H1 (cell line): ENCODE measurements around the gene MFN1. TPM values are rescaled to one million over a fixed set of nuclear protein-coding genes. Genes with fewer than 3 reads are reported as not detected.

Experiments
- CTCF ChIA-PET: fragments of 300-600 bp; sonication (Branson Sonifier 250); formaldehyde crosslinking; loops from one replicate; lab custom pipeline; 2021; ENCODE audit not compliant: partially characterized antibody; lab: Charles Lee
- POLR2A ChIA-PET: fragments of 300-600 bp; sonication (Branson Sonifier 250); formaldehyde crosslinking; loops from one replicate; lab custom pipeline; 2021; ENCODE audit warnings: inconsistent platforms; ENCODE audit not compliant: partially characterized antibody; lab: Charles Lee
- DNase-seq, 2 experiments: peaks; one replicate each; pipeline versions ENCODE4 v3.0.0 to v3.0.0-alpha.2; 2010 to 2022; ENCODE audit warnings: low spot score in 2 of 2, low read depth in 1 of 2, mixed read lengths in 1 of 2
- FAIRE-seq: peaks from 2 replicates; lab custom pipeline; 2011; peaks lifted over from hg19 to GRCh38; lab: Jason Lieb, UNC
- H2AFZ ChIP-seq: 2 replicates; pipeline ENCODE4 v1.8.1; 2012; ENCODE audit warnings: low read length, inconsistent platforms
- H2AK5ac ChIP-seq: 2 replicates; pipeline ENCODE4 v1.6.1; 2013; ENCODE audit warnings: low read depth, low read length
- H2BK120ac ChIP-seq: replicated peaks from 2 replicates; pipeline ENCODE3; 2013; ENCODE audit warnings: low read depth, low read length, inconsistent platforms
- H2BK12ac ChIP-seq: 2 replicates; pipeline ENCODE4 v1.6.1; 2013; ENCODE audit warnings: low read depth, low read length
- H2BK15ac ChIP-seq: 2 replicates; pipeline ENCODE4 v1.6.1; 2013; ENCODE audit warnings: low read length
- H2BK20ac ChIP-seq: 2 replicates; pipeline ENCODE4 v1.6.1; 2013; ENCODE audit warnings: low read length
- H2BK5ac ChIP-seq: 2 replicates; pipeline ENCODE4 v1.6.1; 2013; ENCODE audit warnings: low read depth, low read length
- H3K14ac ChIP-seq: 2 replicates; pipeline ENCODE4 v1.6.1; 2013; ENCODE audit warnings: inconsistent platforms; ENCODE audit not compliant: insufficient read length
- H3K18ac ChIP-seq: 2 replicates; pipeline ENCODE4 v1.6.1; 2013; ENCODE audit warnings: low read length; ENCODE audit errors: extremely low read depth
- H3K23ac ChIP-seq: 2 replicates; pipeline ENCODE4 v1.6.1; 2013; ENCODE audit warnings: inconsistent platforms; ENCODE audit not compliant: insufficient read length
- H3K23me2 ChIP-seq: 2 replicates; pipeline ENCODE4 v1.6.1; 2013; ENCODE audit warnings: low read depth, low read length
- H3K27ac ChIP-seq: 2 replicates; pipeline ENCODE4 v1.6.1; 2011; ENCODE audit warnings: low read depth, low read length, inconsistent platforms
- H3K27me3 ChIP-seq, 4 experiments: replicated peaks in 1 of 4; 1 replicate in 1 of 4; 2 replicates in 3 of 4; pipeline versions ENCODE4 v1.6.1 to v1.8.1; 2011 to 2013; ENCODE audit warnings: low read length in 3 of 4, mild to moderate bottlenecking in 3 of 4, inconsistent platforms in 2 of 4, mixed read lengths in 2 of 4, moderate library complexity in 1 of 4; ENCODE audit not compliant: control insufficient read depth in 3 of 4, insufficient read depth in 3 of 4; ENCODE audit errors: extremely low read depth in 1 of 4
- H3K36me3 ChIP-seq, 4 experiments: 2 replicates each; pipeline versions ENCODE4 v1.6.1 to v1.8.1; 2011 to 2013; ENCODE audit warnings: mild to moderate bottlenecking in 4 of 4, low read length in 3 of 4, moderate library complexity in 2 of 4, control low read depth in 1 of 4, inconsistent platforms in 1 of 4; ENCODE audit not compliant: insufficient read depth in 4 of 4, control insufficient read depth in 2 of 4
- H3K4ac ChIP-seq: replicated peaks from 2 replicates; pipeline ENCODE3; 2013; ENCODE audit warnings: low read length, low read depth, mixed read lengths, inconsistent platforms; ENCODE audit not compliant: insufficient read length
- H3K4me1 ChIP-seq, 4 experiments: replicated peaks in 1 of 4; 1 replicate in 1 of 4; 2 replicates in 3 of 4; pipeline versions ENCODE4 v1.6.1 to v1.8.1; 2011 to 2013; ENCODE audit warnings: low read length in 3 of 4, inconsistent platforms in 2 of 4, mixed read lengths in 1 of 4; ENCODE audit not compliant: insufficient read depth in 4 of 4, control insufficient read depth in 3 of 4
- H3K4me2 ChIP-seq, 2 experiments: 2 replicates each; pipeline versions ENCODE4 v1.6.1 to v1.8.1; 2011 to 2013; ENCODE audit warnings: low read depth in 2 of 2, low read length in 2 of 2, control low read depth in 1 of 2, inconsistent platforms in 1 of 2, mild to moderate bottlenecking in 1 of 2; ENCODE audit not compliant: insufficient read depth in 1 of 2
- H3K4me3 ChIP-seq, 4 experiments: fragments of 200-600, 300-600 bp in 1 of 4; sonication (generic), shearing (Covaris generic), sonication (Bioruptor Twin) in 1 of 4; 2 replicates each; pipeline versions ENCODE4 v1.5.1 to v1.8.1; 2011 to 2016; ENCODE audit warnings: low read length in 4 of 4, low read depth in 3 of 4, control low read depth in 2 of 4, inconsistent platforms in 2 of 4, mild to moderate bottlenecking in 2 of 4, mixed read lengths in 1 of 4, moderate library complexity in 1 of 4; ENCODE audit not compliant: insufficient read depth in 2 of 4; ENCODE audit errors: extremely low read depth in 1 of 4
- H3K56ac ChIP-seq: replicated peaks from 2 replicates; pipeline ENCODE3; 2013; ENCODE audit warnings: low read depth, mild to moderate bottlenecking, mixed read lengths, low read length, inconsistent platforms; ENCODE audit not compliant: insufficient read length
- H3K79me1 ChIP-seq: 2 replicates; pipeline ENCODE4 v1.6.1; 2013; ENCODE audit warnings: low read depth, low read length, control low read depth
- H3K79me2 ChIP-seq, 2 experiments: 2 replicates each; pipeline versions ENCODE4 v1.6.1 to v1.8.1; 2012 to 2013; ENCODE audit warnings: low read length in 2 of 2, mild to moderate bottlenecking in 2 of 2, inconsistent platforms in 1 of 2; ENCODE audit not compliant: insufficient read depth in 2 of 2, control insufficient read depth in 1 of 2
- H3K9ac ChIP-seq, 4 experiments: replicated peaks in 1 of 4; 1 replicate in 1 of 4; 2 replicates in 3 of 4; pipeline versions ENCODE4 v1.6.1 to v1.8.1; 2011 to 2013; ENCODE audit warnings: low read depth in 3 of 4, low read length in 3 of 4, control low read depth in 2 of 4, mild to moderate bottlenecking in 2 of 4, moderate library complexity in 2 of 4, inconsistent platforms in 1 of 4; ENCODE audit errors: extremely low read depth in 1 of 4
- H3K9me3 ChIP-seq, 2 experiments: 2 replicates each; pipeline versions ENCODE4 v1.6.1 to v1.8.1; 2012 to 2013; ENCODE audit warnings: mild to moderate bottlenecking in 2 of 2, moderate library complexity in 2 of 2, control low read depth in 1 of 2, inconsistent platforms in 1 of 2, low read depth in 1 of 2, low read length in 1 of 2, mixed read lengths in 1 of 2; ENCODE audit not compliant: insufficient read depth in 2 of 2
- H4K20me1 ChIP-seq, 2 experiments: replicated peaks in 1 of 2; 2 replicates each; pipeline versions ENCODE3 to v1.8.1; 2011 to 2013; ENCODE audit warnings: inconsistent platforms in 2 of 2, low read length in 2 of 2, mild to moderate bottlenecking in 1 of 2; ENCODE audit not compliant: insufficient read depth in 2 of 2, control insufficient read depth in 1 of 2
- H4K5ac ChIP-seq: 2 replicates; pipeline ENCODE4 v1.6.1; 2013; ENCODE audit warnings: low read length, low read depth, mixed read lengths, inconsistent platforms; ENCODE audit not compliant: insufficient read length
- H4K8ac ChIP-seq: 2 replicates; pipeline ENCODE4 v1.8.0; 2013; ENCODE audit warnings: mild to moderate bottlenecking, moderate library complexity, low read length, inconsistent platforms; ENCODE audit not compliant: insufficient read depth; ENCODE audit errors: extremely low read depth
- H4K91ac ChIP-seq: replicated peaks from 2 replicates; pipeline ENCODE3; 2013; ENCODE audit warnings: low read length, mixed read lengths, inconsistent platforms; ENCODE audit not compliant: insufficient read length
- ATF2 ChIP-seq: IDR thresholded peaks from 2 replicates; pipeline ENCODE4 v1.6.1; 2012; ENCODE audit warnings: low read length, inconsistent platforms
- BACH1 ChIP-seq: IDR thresholded peaks from 2 replicates; pipeline ENCODE4 v1.6.1; 2012; ENCODE audit warnings: low read length, improper control_type of control experiment
- BCL11A ChIP-seq, 2 experiments: IDR thresholded peaks; one replicate each; pipeline ENCODE4 v1.6.1; 2011; ENCODE audit warnings: low read depth in 2 of 2, low read length in 2 of 2, mild to moderate bottlenecking in 2 of 2
- BRCA1 ChIP-seq: IDR thresholded peaks from 2 replicates; pipeline ENCODE4 v1.6.1; 2012; ENCODE audit warnings: low read depth, low read length, improper control_type of control experiment
- CREB1 ChIP-seq: IDR thresholded peaks from 2 replicates; pipeline ENCODE4 v1.6.1; 2012; ENCODE audit warnings: inconsistent platforms
- GTF2F1 ChIP-seq: IDR thresholded peaks from 2 replicates; pipeline ENCODE4 v1.6.1; 2012; ENCODE audit warnings: low read depth, low read length, improper control_type of control experiment, borderline replicate concordance
- HDAC6 ChIP-seq: IDR thresholded peaks from one replicate; pipeline ENCODE4 v1.7.1; 2012; ENCODE audit warnings: low read depth, mild to moderate bottlenecking, inconsistent platforms, low read length, moderate library complexity
- JUN ChIP-seq: IDR thresholded peaks from 2 replicates; pipeline ENCODE4 v1.6.1; 2011; ENCODE audit warnings: low read depth, mild to moderate bottlenecking, improper control_type of control experiment, low read length
- KDM1A ChIP-seq: fragments of 200-600, 300-600 bp; sonication (generic); IDR thresholded peaks from 2 replicates; pipeline ENCODE4 v1.7.1; 2016; ENCODE audit warnings: mild to moderate bottlenecking, low read length, borderline replicate concordance
- POLR2A ChIP-seq, 2 experiments: IDR thresholded peaks; 1 replicate in 1 of 2; 2 replicates in 1 of 2; pipeline ENCODE4 v1.6.1; 2011; ENCODE audit warnings: low read depth in 2 of 2, low read length in 2 of 2, mild to moderate bottlenecking in 2 of 2; ENCODE audit errors: control extremely low read depth in 1 of 2
- SIN3A ChIP-seq, 2 experiments: IDR thresholded peaks in 1 of 2; conservative IDR thresholded peaks in 1 of 2; 2 replicates each; pipeline ENCODE4 v1.6.1; 2011 to 2012; ENCODE audit warnings: low read length in 2 of 2, improper control_type of control experiment in 1 of 2, low read depth in 1 of 2, mild to moderate bottlenecking in 1 of 2
- USF2 ChIP-seq: IDR thresholded peaks from 2 replicates; pipeline ENCODE4 v1.6.1; 2011; ENCODE audit warnings: low read length, improper control_type of control experiment
- polyA plus RNA-seq, 7 experiments: library from polyadenylated mRNA; depleted of rRNA in 3 of 7; stranded (reverse) in 5 of 7; unstranded in 2 of 7; fragments of >200 nt in 5 of 7; fragments of 200-250 nt in 2 of 7; gene quantifications; 1 replicate in 5 of 7; 2 replicates in 1 of 7; 4 replicates in 1 of 7; pipeline versions ENCODE4 v1.2.1 to v1.2.3, GENCODE V29; 2011 to 2013; ENCODE audit warnings: missing spikeins in 2 of 7, mixed read lengths in 2 of 7
- total RNA-seq: library from RNA; stranded (reverse); fragmentation: NEBNext Ultra II Directional; extraction: Animal tissue kit (Norgen Biotek cat#: 25700); gene quantifications from 2 replicates; pipeline ENCODE4 v1.2.1, GENCODE V29; 2021

MFN1 gene
- total and polyA plus RNA-seq, 2 of the 8 experiments (the other 6 are each of a cell fraction or from before 2014, with no cell fraction given): 9.1 to 35.6 TPM

- Histone ChIP-seq H2BK12ac (no peak overlapping the region), H3K27ac (no peak overlapping the region), H3K4me1 (no peaks in the 10 kb centered on the region), H4K91ac (no peak overlapping the region), H4K5ac (no peak overlapping the region), H3K14ac (no peak overlapping the region), H3K36me3 (no peaks in the 10 kb centered on the region), H3K9ac (no peak overlapping the region), H3K27me3 (no peaks in the 10 kb centered on the region), H4K8ac (no peak overlapping the region), H2AK5ac (no peak overlapping the region), H3K9me3 (no peaks in the 10 kb centered on the region), H3K56ac (no peak overlapping the region), H3K23ac (no peak overlapping the region), H3K79me1 (no peaks in the 10 kb centered on the region), H3K23me2 (no peaks in the 10 kb centered on the region), H3K4me3 (no peak overlapping the region), H3K4ac (no peak overlapping the region), H2BK15ac (no peak overlapping the region), H3K4me2 (no peak overlapping the region), H2AFZ (no peak overlapping the region), H3K79me2 (no peaks in the 10 kb centered on the region), H2BK5ac (no peak overlapping the region), H2BK20ac (no peak overlapping the region), H3K18ac (no peak overlapping the region), H4K20me1 (no peaks in the 10 kb centered on the region), H2BK120ac (no peak overlapping the region)
- FAIRE-seq (no peak), DNase-seq (no peak)
- POLR2A ChIA-PET: no interaction called here
- CTCF ChIA-PET: interaction anchor here (1.4 kb wide), 1 partner anchor 14 kb away, joined by 5 read pairs; no protein-coding TSS in a partner anchor
- TF ChIP-seq CREB1 (no peak), BCL11A (IDR thresholded peaks at IDR 0.05; ENCODE audit: low read depth in 2 of 2, low read length in 2 of 2) (no peak), GTF2F1 (no peak), USF2 (no peak), HDAC6 (no peak), ATF2 (no peak), JUN (no peak), KDM1A (no peak), SIN3A (conservative IDR thresholded peaks at IDR 0.05 in 1 of 2, IDR thresholded peaks at IDR 0.05 in 1 of 2; ENCODE audit: low read depth in 1 of 2, low read length in 2 of 2) (no peak), BACH1 (no peak), POLR2A (IDR thresholded peaks at IDR 0.05; ENCODE audit: control extremely low read depth in 1 of 2, low read depth in 2 of 2, low read length in 2 of 2) (no peak), BRCA1 (no peak)
Measured at GRCh38 chr3:179308001-179308400, 39.5 kb upstream of the MFN1 start.
